SK-N-SH treated with all-trans-retinoic acid at 6 μM for 48 hours (cell line): ENCODE data around the gene UNC5C.

ENCODE experiments used
- GLIS3 ChIP-seq: fragments of 250-450 bp; sonication (Bioruptor Pico); IDR thresholded peaks from 2 replicates; pipeline ENCODE4 v1.5.0; 2020; ENCODE audit warnings: mild to moderate bottlenecking, moderate library complexity
- ISL1 ChIP-seq: fragments of 250-450 bp; sonication (Bioruptor Pico); IDR thresholded peaks from 2 replicates; pipeline ENCODE4 v2.1.2; 2022; ENCODE audit warnings: mild to moderate bottlenecking, moderate library complexity
- PATZ1 ChIP-seq: fragments of 250-450 bp; sonication (Bioruptor Pico); IDR thresholded peaks from 2 replicates; pipeline ENCODE4 v1.8.0; 2020; ENCODE audit warnings: mild to moderate bottlenecking, moderate library complexity, borderline replicate concordance
- POU6F1 ChIP-seq: fragments of 250-450 bp; sonication (Bioruptor Pico); IDR thresholded peaks from 2 replicates; pipeline ENCODE4 v1.8.0; 2021; ENCODE audit warnings: low read depth, mild to moderate bottlenecking, moderate library complexity, borderline replicate concordance
- PPARA ChIP-seq: fragments of 250-450 bp; sonication (Bioruptor Pico); IDR thresholded peaks from 2 replicates; pipeline ENCODE4 v1.5.0; 2020; ENCODE audit warnings: mild to moderate bottlenecking, borderline replicate concordance
- TCF4 ChIP-seq: fragments of 250-450 bp; sonication (Bioruptor Pico); IDR thresholded peaks from 2 replicates; pipeline ENCODE4 v1.8.0; 2021; ENCODE audit warnings: mild to moderate bottlenecking, moderate library complexity, borderline replicate concordance
- ZFP3 ChIP-seq: fragments of 250-450 bp; sonication (Bioruptor Pico); IDR thresholded peaks from 2 replicates; pipeline ENCODE4 v1.5.0; 2020; ENCODE audit warnings: mild to moderate bottlenecking, moderate library complexity
- ZFP30 ChIP-seq: fragments of 450-650 bp; formaldehyde crosslinking; IDR thresholded peaks from 2 replicates; pipeline ENCODE4 v1.5.0; 2022; ENCODE audit warnings: mild to moderate bottlenecking, moderate library complexity
- ZNF565 ChIP-seq: fragments of 450-650 bp; formaldehyde crosslinking; conservative IDR thresholded peaks from 2 replicates; pipeline ENCODE4 v1.5.0; 2020; ENCODE audit warnings: low read depth, mild to moderate bottlenecking, moderate library complexity
- TF ChIP-seq, protein P1 (sequence below): fragments of 250-450 bp; sonication (Bioruptor Pico); IDR thresholded peaks from 2 replicates; pipeline ENCODE4 v1.5.1; 2020; ENCODE audit warnings: low read depth, mild to moderate bottlenecking, moderate library complexity
- TF ChIP-seq, protein P2 (sequence below): fragments of 250-450 bp; sonication (Bioruptor Pico); IDR thresholded peaks from 2 replicates; pipeline ENCODE4 v1.5.0; 2020; ENCODE audit warnings: mild to moderate bottlenecking, moderate library complexity

GRCh38 chr4:95393821-95394220, 155.0 kb downstream of the UNC5C start:
- TF ChIP-seq GLIS3 (CRISPR knock-in tag) (no peak), PATZ1 (CRISPR knock-in tag) (no peak), ZFP3 (no peak), ISL1 (CRISPR knock-in tag) (no peak; the same call in 1 of the 2 replicates), ZNF565 (no peak), ZFP30 (CRISPR knock-in tag) (no peak), POU6F1 (CRISPR knock-in tag) (no peak), TCF4 (CRISPR knock-in tag) (no peak), PPARA (no peak)
- TF ChIP-seq, protein P1, sequence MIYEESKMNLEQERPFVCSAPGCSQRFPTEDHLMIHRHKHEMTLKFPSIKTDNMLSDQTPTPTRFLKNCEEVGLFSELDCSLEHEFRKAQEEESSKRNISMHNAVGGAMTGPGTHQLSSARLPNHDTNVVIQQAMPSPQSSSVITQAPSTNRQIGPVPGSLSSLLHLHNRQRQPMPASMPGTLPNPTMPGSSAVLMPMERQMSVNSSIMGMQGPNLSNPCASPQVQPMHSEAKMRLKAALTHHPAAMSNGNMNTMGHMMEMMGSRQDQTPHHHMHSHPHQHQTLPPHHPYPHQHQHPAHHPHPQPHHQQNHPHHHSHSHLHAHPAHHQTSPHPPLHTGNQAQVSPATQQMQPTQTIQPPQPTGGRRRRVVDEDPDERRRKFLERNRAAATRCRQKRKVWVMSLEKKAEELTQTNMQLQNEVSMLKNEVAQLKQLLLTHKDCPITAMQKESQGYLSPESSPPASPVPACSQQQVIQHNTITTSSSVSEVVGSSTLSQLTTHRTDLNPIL (CRISPR knock-in tag) = no peak
- TF ChIP-seq, protein P2, sequence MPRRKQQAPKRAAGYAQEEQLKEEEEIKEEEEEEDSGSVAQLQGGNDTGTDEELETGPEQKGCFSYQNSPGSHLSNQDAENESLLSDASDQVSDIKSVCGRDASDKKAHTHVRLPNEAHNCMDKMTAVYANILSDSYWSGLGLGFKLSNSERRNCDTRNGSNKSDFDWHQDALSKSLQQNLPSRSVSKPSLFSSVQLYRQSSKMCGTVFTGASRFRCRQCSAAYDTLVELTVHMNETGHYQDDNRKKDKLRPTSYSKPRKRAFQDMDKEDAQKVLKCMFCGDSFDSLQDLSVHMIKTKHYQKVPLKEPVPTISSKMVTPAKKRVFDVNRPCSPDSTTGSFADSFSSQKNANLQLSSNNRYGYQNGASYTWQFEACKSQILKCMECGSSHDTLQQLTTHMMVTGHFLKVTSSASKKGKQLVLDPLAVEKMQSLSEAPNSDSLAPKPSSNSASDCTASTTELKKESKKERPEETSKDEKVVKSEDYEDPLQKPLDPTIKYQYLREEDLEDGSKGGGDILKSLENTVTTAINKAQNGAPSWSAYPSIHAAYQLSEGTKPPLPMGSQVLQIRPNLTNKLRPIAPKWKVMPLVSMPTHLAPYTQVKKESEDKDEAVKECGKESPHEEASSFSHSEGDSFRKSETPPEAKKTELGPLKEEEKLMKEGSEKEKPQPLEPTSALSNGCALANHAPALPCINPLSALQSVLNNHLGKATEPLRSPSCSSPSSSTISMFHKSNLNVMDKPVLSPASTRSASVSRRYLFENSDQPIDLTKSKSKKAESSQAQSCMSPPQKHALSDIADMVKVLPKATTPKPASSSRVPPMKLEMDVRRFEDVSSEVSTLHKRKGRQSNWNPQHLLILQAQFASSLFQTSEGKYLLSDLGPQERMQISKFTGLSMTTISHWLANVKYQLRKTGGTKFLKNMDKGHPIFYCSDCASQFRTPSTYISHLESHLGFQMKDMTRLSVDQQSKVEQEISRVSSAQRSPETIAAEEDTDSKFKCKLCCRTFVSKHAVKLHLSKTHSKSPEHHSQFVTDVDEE = no peak
